Neutrophil (primary cell): ENCODE measurements around the gene URB1.
A peak's percentile ranks its signal among the peaks of the same experiment; 100 is the strongest.
"Not testable (repeated sequence)": the region's sequence is repeated elsewhere in the genome, so short reads cannot be mapped to it uniquely, and the experiment has no call there.

ENCODE experiments used
- H3K27ac ChIP-seq: fragments of 200-600 bp; sonication (generic); 2 replicates; pipeline ENCODE4 v1.5.1; 2016; ENCODE audit warnings: mild to moderate bottlenecking, moderate library complexity
- H3K27me3 ChIP-seq: fragments of 200-600 bp; sonication (generic); 2 replicates; pipeline ENCODE4 v1.6.0; 2016; ENCODE audit warnings: mild to moderate bottlenecking
- H3K36me3 ChIP-seq: fragments of 200-600 bp; sonication (generic); 2 replicates; pipeline ENCODE4 v1.5.1; 2017
- H3K4me1 ChIP-seq, 2 experiments: fragments of 200-600 bp in 1 of 2; sonication (generic) in 1 of 2; 1 replicate in 1 of 2; 2 replicates in 1 of 2; pipeline versions ENCODE4 v1.5.1 to v1.6.1; 2013 to 2016; ENCODE audit warnings: low read depth in 1 of 2, low read length in 1 of 2, mild to moderate bottlenecking in 1 of 2, moderate library complexity in 1 of 2; ENCODE audit not compliant: control insufficient read depth in 1 of 2, insufficient read depth in 1 of 2
- H3K4me3 ChIP-seq, 2 experiments: fragments of 200-600 bp in 1 of 2; sonication (generic) in 1 of 2; 1 replicate in 1 of 2; 2 replicates in 1 of 2; pipeline ENCODE4 v1.5.1; 2013 to 2016; ENCODE audit warnings: low read depth in 1 of 2, low read length in 1 of 2, mild to moderate bottlenecking in 1 of 2, moderate library complexity in 1 of 2
- H3K9me3 ChIP-seq: fragments of 200-600 bp; sonication (generic); 2 replicates; pipeline ENCODE4 v1.5.1; 2016
- CTCF ChIP-seq: fragments of 200-600 bp; sonication (generic); IDR thresholded peaks from 2 replicates; pipeline ENCODE4 v1.5.1; 2016; ENCODE audit warnings: antibody characterized with exemption

URB1 gene

DNA sequence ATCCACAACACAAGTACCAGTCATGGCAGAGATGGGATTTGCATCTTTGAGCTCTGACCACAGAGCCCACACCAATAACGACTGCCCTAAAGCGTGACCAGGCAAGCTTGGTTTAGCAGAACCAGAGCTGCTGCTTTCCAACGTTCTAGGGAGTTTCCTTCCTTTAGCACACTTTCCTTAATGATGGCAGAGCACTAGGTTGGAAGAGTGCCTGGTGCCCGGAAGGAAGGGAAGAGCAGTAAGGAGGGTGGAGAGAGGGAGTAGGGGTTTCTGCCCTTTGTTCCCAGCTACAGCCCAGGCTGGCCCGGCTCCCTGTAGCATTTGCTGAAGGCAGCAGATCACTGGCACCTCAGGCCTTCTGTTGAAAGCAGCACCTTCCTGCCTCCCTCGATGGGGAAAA is 13.6 kb upstream of the URB1 start:
- no peak overlapping the region for H3K27ac ChIP-seq
- no peak overlapping the region for H3K4me3 ChIP-seq
- peaks cover 1 to 2% of the 10 kb centered on the region in 2 experiments for H3K4me1 ChIP-seq
- H3K27me3 ChIP-seq: peaks cover 31% of the 10 kb centered on the region
- H3K9me3 ChIP-seq: no peaks in the 10 kb centered on the region
- no peak for TF ChIP-seq CTCF
- H3K36me3 ChIP-seq: no peaks in the 10 kb centered on the region

DNA sequence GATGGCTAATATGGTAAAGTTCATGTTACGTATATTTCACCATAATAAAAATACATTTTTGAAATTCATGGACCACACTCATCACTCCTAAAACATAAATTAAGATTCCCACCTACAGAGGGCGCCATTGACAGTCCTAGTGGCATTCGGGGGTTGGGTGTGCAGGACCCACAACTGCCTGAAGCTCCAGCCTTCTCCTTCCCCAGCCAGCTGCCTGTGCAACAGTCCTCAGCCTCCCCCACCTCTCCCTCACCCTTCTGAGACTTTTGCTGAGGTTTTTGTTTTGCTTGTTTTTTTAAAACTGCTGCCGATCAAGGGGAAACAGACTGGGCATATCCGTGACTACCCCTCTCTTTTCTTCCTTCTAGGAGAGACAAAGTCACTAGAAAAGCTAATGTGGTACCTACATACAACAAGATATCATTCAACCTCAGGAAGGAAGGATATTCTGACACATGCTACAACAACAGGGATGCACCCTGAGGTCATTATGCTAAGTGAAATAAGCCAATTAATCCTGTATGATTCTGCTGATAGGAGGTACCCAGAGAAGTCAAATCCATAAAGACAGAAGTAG is 10.5 kb upstream of the URB1 start:
- no peaks in the 10 kb centered on the region for H3K36me3 ChIP-seq
- H3K4me3 ChIP-seq: no peak overlapping the region
- no peaks in the 10 kb centered on the region for H3K9me3 ChIP-seq
- no peak overlapping the region for H3K27ac ChIP-seq
- no peak for TF ChIP-seq CTCF
- H3K4me1 ChIP-seq: no peaks in the 10 kb centered on the region
- H3K27me3 ChIP-seq: peaks cover 28% of the 10 kb centered on the region

DNA sequence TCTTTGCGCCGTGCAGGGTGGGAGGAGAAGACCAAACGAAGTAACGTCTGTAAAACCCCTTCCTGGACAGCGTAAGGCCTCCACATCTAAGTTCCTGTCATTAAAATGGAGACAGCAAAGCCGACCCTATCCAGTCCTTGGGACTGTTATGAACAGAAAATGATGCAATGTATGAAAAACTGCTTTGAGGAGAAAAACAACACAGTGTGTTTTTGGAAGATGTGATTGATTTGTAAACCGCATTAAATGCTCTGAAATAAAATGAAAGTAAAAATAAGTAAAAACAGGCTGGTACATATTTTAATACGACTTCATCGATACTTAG is 827 bp upstream of the URB1 start:
- Histone ChIP-seq H3K36me3 (no peaks in the 10 kb centered on the region), H3K4me1 (peaks cover 16% of the 10 kb centered on the region in 2 experiments), H3K27ac (peak overlapping the region; percentile 83), H3K4me3 (peak overlapping the region; percentile 75 to 81), H3K27me3 (peaks cover 16% of the 10 kb centered on the region), H3K9me3 (no peaks in the 10 kb centered on the region)
- no peak for TF ChIP-seq CTCF

DNA sequence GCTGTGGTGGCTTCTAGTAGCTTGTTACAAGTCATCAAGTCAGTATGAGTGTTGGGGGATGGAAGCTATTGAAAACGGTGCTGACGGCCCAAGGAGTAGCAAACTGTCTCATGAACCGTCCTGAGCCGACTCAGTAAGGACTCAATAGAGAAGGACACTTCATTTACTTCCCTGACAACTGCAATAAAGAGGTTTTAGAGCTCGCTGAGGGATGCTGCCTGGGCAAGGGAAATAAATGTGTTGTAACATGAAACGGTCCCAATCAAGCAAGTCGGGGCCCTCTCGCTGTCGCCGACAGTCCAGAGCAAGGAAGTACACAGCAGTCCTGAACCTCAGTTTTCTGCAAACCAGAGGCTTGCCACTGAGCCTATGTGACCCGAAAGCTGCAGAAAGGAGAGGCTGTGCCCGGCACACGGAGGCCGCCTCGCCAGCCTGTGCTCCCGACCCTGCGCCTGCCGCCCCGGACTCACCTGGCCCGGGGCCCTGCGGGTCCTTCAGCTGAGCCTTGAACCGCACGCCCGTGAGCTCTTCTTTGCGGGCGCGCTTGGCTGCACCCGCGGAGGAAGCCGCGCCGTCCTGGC is 423 bp downstream of the URB1 start:
- Histone ChIP-seq H3K4me3 (peak overlapping the region; percentile 75 to 81), H3K27ac (peak overlapping the region; percentile 83), H3K27me3 (peaks cover 9% of the 10 kb centered on the region)

GRCh38 chr21:32391755-32392154 is 1.1 kb downstream of the URB1 start:
- Histone ChIP-seq H3K27me3 (peaks cover 9% of the 10 kb centered on the region), H3K9me3 (no peaks in the 10 kb centered on the region), H3K4me1 (peaks cover 16% of the 10 kb centered on the region in 2 experiments), H3K4me3 (no peak overlapping the region), H3K36me3 (no peaks in the 10 kb centered on the region), H3K27ac (no peak overlapping the region)
- no peak for TF ChIP-seq CTCF

More for the DNA sequence above, 423 bp downstream of the URB1 start:
- no peaks in the 10 kb centered on the region for H3K9me3 ChIP-seq
- H3K36me3 ChIP-seq: no peaks in the 10 kb centered on the region
- no peak for TF ChIP-seq CTCF
- peaks cover 16% of the 10 kb centered on the region in 2 experiments for H3K4me1 ChIP-seq

GRCh38 chr21:32390537-32391224 is 2.1 kb downstream of the URB1 start:
- not testable (repeated sequence) for H3K27me3 ChIP-seq, H3K4me3 ChIP-seq, H3K27ac ChIP-seq, H3K9me3 ChIP-seq, H3K36me3 ChIP-seq
- H3K4me1 ChIP-seq: peaks cover 16% of the 10 kb centered on the region in 2 experiments
